Left renal cortex interstitium (tissue), 4 donors: ENCODE data around the gene RTEL1. TPM values are rescaled to one million over a fixed set of nuclear protein-coding genes. Genes with fewer than 3 reads are reported as not detected.
A peak's percentile ranks its signal among the peaks of the same experiment; 100 is the strongest.

Experiments
- DNase-seq, 4 donors: peaks; one replicate each; pipeline ENCODE4 v3.0.0-alpha.2; 2013; ENCODE audit warnings: low read depth in 4 of 4, low spot score in 2 of 4, missing footprints in 1 of 4
- polyA plus RNA-seq, 4 donors: library from polyadenylated mRNA; unstranded; fragments of 120-200 nt; gene quantifications; one replicate each; pipeline ENCODE4 v1.2.1, GENCODE V29; 2013; ENCODE audit not compliant: insufficient read length in 4 of 4

The RTEL1 gene
- polyA plus RNA-seq, 4 donors = 14.0 to 26.9 (median 19.3) TPM

- no peak for DNase-seq
Measured at GRCh38 chr20:63695424-63696305, 37.6 kb downstream of the RTEL1 start.

GRCh38 chr20:63696306-63696627 lies 38.2 kb downstream of the RTEL1 start:
- peak in 1 of 4 donors; percentile 28 for DNase-seq

DNA sequence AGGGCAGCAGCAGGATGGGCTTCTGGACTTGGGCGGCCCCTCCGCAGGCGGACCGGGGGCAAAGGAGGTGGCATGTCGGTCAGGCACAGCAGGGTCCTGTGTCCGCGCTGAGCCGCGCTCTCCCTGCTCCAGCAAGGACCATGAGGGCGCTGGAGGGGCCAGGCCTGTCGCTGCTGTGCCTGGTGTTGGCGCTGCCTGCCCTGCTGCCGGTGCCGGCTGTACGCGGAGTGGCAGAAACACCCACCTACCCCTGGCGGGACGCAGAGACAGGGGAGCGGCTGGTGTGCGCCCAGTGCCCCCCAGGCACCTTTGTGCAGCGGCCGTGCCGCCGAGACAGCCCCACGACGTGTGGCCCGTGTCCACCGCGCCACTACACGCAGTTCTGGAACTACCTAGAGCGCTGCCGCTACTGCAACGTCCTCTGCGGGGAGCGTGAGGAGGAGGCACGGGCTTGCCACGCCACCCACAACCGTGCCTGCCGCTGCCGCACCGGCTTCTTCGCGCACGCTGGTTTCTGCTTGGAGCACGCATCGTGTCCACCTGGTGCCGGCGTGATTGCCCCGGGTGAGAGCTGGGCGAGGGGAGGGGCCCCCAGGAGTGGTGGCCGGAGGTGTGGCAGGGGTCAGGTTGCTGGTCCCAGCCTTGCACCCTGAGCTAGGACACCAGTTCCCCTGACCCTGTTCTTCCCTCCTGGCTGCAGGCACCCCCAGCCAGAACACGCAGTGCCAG lies 38.7 kb downstream of the RTEL1 start, which contains the start of gene TNFRSF6B:
Gene TNFRSF6B (plus strand): TSS at position 25 of the 729 bp plus-strand sequence. CDS start 116 bp downstream, at position 141.
- DNase-seq = no peak

- DNase-seq = no peak
Measured at GRCh38 chr20:63697357-63697867, 39.3 kb downstream of the RTEL1 start.

DNA sequence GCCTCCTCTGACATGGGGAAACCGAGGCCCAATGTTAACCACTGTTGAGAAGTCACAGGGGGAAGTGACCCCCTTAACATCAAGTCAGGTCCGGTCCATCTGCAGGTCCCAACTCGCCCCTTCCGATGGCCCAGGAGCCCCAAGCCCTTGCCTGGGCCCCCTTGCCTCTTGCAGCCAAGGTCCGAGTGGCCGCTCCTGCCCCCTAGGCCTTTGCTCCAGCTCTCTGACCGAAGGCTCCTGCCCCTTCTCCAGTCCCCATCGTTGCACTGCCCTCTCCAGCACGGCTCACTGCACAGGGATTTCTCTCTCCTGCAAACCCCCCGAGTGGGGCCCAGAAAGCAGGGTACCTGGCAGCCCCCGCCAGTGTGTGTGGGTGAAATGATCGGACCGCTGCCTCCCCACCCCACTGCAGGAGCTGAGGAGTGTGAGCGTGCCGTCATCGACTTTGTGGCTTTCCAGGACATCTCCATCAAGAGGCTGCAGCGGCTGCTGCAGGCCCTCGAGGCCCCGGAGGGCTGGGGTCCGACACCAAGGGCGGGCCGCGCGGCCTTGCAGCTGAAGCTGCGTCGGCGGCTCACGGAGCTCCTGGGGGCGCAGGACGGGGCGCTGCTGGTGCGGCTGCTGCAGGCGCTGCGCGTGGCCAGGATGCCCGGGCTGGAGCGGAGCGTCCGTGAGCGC lies 39.9 kb downstream of the RTEL1 start:
- DNase-seq = no peak

- DNase-seq = no peak
Measured at GRCh38 chr20:63698739-63699465, 40.8 kb downstream of the RTEL1 start.

DNA sequence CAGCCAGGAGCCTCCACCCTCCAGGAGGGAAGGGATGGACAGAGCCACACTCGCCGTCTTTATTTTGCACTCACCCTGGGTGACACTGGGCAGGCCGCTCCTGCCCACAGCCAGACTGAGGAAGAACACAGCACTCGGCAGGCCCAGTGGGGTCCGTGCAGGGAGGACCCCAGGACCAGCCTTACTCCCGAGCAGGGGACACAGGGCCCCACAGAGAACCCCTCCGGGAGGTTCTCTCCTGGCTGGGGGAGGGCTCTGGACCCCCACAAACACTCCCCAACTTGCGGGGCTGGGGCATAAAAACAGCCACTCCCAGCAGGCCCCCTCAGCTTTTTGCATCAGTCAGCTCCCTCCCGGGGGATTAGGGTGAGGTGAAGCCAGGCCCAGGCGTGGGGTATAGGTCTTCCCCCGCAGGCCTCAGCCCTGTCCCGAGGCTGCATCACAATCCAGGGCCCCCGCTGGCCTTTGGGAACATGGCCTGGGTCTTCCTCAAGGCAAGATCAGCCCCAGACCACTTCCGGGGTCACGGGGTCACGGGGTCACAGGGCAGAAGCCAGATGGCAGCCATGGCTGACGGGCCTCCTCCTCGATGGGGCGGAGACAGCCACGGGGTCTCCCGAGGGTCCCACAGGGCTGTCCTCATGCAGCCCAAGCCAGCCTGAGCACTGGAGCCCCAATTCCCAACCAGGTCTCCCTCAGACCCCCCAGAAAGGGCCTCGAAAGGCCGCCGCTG lies 41.5 kb downstream of the RTEL1 start:
- no peak for DNase-seq

GRCh38 chr20:63700199-63701050 lies 42.3 kb downstream of the RTEL1 start:
- DNase-seq = no peak

DNA sequence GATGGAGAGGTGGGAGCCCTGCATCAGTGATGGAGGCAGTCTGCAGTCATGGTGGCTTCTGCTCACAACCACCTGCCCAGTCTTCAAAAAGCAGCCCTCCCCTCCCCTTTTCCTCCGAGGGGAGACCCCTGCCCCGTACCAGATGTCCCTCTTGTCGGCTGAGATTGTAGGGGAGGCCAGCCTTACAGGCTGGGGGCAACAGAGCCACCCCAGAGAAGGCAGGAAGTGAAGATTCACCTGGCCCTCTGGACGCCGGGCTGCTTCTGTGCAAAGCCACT lies 42.9 kb downstream of the RTEL1 start:
- DNase-seq = no peak

GRCh38 chr20:63701329-63702035 lies 43.4 kb downstream of the RTEL1 start:
- DNase-seq = no peak

- no peak for DNase-seq
Measured at GRCh38 chr20:63702036-63702665, 44.0 kb downstream of the RTEL1 start.

DNA sequence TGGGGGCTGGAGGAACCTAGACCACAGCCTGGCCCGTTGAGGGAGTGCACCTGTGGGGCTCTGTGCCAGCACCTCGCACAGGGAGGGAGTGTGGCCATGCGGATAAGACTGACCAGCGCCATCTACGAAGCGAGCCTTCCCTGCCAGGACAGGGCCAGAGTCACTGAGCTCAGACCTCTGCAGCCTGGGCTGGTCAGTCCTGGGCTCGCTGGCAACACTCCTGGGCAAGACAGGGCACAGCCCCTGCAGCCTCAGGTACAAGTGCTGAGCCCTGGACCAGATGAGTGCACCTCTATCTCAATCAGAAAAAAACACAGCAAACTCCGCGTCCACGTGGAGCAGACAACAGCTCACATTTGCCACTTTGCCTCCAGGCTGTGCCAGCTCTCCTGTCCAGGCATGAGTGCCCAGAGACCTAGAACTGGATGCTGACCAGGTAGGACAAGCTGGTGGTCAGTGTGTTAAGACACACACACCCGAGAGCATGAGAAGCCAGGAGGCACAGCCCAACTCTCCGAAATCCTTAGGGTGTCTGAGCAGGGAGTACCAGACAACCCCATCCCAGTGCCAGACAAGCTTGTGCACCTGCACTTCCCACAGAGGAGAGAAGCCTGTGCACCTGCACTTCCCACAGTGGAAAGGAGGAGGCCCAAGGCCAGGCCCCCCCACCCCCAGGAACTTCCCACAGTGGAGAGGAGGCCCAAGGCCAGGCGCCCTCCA lies 44.8 kb downstream of the RTEL1 start:
- DNase-seq = no peak

DNA sequence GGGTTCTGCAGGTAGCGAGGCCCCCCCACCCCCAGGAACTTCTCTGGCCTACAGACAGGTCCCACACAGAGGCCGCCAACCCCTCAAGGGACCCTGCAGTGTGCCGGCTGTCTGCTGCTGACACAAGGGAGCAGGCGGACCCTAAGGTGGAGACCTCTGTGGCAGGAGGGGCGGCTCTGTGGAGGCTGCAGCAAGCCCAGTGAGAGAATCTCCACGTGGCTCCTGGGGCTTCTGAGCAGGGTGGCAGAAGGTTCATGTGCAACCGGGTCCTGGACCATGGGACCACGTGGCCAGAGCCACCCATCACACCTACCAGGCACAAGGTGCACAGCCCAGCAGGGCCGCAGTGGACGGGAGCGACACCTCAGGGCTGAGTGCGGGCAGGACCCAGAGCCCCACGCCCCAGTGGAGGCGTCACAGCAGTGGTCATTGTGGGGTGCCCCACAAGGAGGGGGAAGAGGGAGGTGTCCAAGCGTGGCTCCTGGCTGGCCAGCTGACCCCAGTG lies 45.4 kb downstream of the RTEL1 start:
- DNase-seq = no peak

DNA sequence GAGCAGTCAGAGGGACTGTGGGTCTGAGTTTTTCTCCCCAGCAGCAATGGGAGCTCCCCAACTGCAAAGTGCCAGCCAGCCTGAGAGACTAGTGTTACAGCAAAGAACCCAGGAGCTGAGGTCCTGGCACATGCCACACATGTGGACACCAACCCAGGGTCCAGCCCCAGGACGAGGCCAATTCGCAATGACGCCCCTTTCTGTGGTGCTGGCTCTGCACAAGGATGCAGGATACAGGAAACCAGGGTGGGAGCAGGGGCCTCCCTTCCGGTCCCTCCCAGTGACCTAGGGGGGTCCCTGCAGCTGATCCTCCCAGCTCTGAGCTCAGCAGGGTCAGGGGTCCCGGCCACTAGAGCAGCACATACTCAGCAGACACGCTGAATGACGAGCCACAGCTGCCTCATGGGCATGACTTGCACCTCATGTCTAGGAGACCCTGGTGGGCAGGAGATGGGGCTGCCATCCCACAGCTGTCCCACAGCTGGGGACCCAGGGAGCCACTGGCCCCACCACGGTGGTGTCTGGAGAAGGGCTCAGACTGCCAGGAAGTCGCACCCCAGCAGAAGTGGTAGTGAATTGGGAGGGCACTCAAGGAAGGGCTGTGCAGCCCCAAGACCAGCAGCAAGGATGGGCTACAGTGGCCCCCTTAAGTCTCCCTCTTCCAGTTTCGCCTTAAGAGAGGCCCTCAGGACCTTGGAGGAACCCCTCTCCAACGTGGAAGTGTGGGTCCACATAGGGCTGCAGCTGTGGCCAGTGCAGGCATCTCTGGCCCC lies 46.0 kb downstream of the RTEL1 start:
- DNase-seq = no peak

DNA sequence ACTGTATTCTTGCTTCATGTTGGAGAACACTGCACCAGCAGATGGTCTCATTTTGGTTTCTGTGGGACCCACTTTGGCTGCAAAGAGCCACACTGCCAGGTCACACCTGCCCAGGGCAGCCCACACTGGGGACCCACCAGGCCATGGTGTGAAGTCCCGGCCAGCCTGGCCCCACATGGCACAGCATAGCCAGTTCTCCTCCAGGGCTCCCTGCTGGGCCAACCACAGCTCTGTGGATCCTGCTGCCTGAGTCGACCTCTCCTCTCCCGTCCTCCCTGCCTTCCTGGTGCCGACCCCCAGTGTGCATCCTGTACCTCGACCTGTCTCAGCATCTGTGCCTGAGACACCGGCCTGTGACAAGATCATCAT lies 46.6 kb downstream of the RTEL1 start:
- DNase-seq = no peak

DNA sequence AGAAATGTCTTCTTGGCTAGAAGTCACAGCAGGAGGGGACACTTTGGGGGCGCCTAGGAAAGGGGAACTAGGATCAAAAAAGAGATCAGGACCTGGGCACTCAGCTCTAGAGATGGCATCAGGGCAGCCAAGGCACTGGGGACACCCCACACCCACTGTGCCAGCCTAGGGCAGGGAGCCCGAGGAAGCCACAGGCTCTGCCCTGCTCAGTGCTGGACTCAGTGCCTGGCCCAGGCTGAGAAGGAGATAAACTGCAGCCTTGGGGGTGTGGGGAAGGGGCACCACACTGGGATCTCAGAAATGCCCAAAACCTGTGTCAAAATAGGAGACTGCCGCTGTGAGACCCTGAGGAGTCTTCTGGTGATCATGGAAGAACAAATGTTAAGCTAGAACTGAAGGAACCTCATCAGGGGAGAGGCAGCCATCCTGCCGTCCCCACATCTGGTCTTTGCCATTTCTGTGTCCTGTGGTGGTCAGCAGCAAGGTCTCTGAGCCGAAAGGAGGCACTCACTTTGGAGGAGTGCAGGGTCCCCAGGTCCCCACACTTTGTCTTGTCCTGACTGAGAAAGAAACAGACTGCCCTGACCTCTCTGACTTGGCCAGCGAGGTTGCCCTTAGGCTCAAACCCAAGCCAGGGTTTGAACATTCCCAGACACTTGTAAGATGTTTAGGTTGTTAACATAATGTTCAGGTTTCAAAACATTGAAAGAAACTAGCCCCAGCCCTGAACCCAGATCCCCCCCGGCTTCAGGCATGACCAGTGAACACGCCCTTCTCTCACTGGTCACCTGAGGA lies 47.3 kb downstream of the RTEL1 start:
- no peak for DNase-seq
